ENCODE measurements around the gene SYNE2.

SYNE2 gene

DNA sequence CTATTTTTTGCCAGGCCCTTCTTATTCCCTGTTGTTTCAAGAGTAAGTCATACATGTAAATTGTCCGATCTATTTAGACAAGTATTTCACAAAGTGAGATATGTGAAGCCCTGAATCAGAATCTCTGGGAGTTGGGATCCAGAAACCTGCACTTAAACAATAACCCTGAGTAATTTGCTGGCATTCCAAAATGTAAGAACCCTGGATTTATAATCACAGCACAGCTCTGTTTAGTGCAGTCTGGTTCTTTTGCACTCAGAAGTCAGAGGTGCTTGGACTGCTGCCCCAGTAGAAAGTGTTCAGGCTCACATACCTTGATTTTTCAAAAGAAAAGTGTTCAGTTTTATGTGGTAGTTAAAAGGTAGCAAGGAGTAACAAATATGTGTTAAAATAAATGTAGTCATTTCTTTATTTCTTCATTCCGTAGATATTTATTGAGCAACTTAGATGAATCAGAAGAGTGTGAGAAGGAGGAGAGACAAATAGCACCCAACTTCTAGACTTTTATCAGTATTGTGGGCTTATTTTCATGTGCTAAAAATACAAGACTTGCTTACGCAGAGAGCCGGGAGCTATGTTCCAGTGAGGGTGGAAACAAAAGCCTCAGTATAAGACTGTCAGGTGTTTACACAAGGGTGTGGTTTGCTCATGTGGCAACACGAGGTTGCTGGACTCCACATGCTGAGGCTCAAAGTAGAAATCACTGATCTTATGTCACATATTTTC is 70.1 kb downstream of the SYNE2 start:
- Mint-ChIP-seq H3K27ac (peak overlapping the region; percentile 8), H3K4me1 (peaks cover 21% of the 10 kb centered on the region), H3K36me3 (peaks cover 21% of the 10 kb centered on the region), H3K27me3 (no peaks in the 10 kb centered on the region), H3K4me3 (no peak overlapping the region), H3K9me3 (no peaks in the 10 kb centered on the region)

GRCh38 chr14:63923422-63923752 is 70.6 kb downstream of the SYNE2 start:
- Mint-ChIP-seq H3K27ac (no peak overlapping the region), H3K4me1 (peaks cover 23% of the 10 kb centered on the region), H3K4me3 (no peak overlapping the region), H3K9me3 (no peaks in the 10 kb centered on the region), H3K36me3 (peaks cover 25% of the 10 kb centered on the region), H3K27me3 (no peaks in the 10 kb centered on the region)

GRCh38 chr14:63924375-63924774 is 71.6 kb downstream of the SYNE2 start:
- H3K36me3 Mint-ChIP-seq: peaks cover 26% of the 10 kb centered on the region
- H3K27me3 Mint-ChIP-seq: no peaks in the 10 kb centered on the region
- H3K4me1 Mint-ChIP-seq: peaks cover 23% of the 10 kb centered on the region
- no peak overlapping the region for H3K4me3 Mint-ChIP-seq
- H3K27ac Mint-ChIP-seq: no peak overlapping the region
- no peaks in the 10 kb centered on the region for H3K9me3 Mint-ChIP-seq

DNA sequence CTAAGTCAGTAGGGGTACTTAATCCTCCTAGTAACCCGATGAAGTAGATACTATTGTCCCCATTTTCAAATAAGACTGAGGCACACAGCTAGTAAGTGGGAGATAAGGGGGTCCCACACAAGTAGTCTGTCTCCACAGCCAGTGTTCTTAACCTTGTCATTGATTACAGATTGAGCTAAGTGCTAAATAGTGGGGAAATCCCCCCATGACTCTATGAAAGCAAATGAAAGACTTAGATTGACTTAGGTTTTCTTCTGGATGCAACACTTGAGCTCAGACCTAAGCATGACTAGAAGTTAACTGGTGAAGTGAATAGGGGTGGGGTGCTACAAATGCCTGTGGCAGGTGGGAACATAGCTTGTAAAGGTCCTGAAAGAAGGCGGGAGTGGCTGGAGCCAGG is 73.8 kb downstream of the SYNE2 start:
- no peaks in the 10 kb centered on the region for H3K9me3 Mint-ChIP-seq
- peaks cover 26% of the 10 kb centered on the region for H3K36me3 Mint-ChIP-seq
- no peak overlapping the region for H3K4me3 Mint-ChIP-seq

DNA sequence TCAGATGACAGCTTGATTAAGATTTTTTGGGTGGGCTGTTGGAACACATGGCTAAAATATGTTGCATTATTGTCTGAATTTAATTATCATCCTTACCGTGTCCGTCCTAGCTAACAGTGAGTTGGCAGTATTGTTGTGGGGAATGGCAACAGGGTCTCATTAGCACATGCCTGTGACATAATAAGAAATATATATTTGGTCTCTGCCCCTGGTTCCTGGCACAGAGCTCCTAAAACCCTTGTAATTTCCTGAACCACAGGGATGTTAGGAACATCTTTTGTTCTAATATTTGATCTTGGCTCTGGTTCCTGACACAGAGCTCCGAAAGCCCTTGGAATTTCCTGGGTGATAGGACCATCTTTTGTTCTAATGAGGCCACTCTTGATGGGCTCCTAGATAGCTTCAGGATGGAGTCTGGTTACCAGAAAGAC is 76.0 kb downstream of the SYNE2 start:
- Mint-ChIP-seq H3K36me3 (peaks cover 21% of the 10 kb centered on the region), H3K27me3 (no peaks in the 10 kb centered on the region), H3K4me3 (no peak overlapping the region), H3K4me1 (peaks cover 31% of the 10 kb centered on the region), H3K9me3 (no peaks in the 10 kb centered on the region), H3K27ac (no peak overlapping the region)

More for the DNA sequence above, 73.8 kb downstream of the SYNE2 start:
- peak overlapping the region; percentile 39 for H3K27ac Mint-ChIP-seq
- H3K4me1 Mint-ChIP-seq: peaks cover 25% of the 10 kb centered on the region
- H3K27me3 Mint-ChIP-seq: no peaks in the 10 kb centered on the region

DNA sequence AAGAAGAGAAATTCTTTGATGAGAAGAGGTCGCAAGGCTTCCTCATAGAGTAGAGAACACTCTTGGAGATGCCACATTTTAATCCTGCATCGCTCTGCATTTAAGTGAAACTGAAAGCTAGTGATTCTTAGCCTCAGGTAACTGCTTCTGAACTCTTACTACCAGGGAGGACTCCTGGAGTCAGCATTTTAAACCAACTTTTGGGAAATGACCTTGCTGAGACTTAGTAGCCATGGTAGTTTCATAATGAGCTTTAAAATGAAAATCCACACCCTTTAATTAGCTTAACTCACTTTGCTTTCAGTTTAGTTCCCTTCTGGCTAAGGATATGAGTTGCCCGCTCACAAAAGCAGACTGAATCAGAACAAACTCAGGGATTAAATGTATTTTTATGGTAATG is 80.3 kb downstream of the SYNE2 start:
- Mint-ChIP-seq H3K9me3 (no peaks in the 10 kb centered on the region), H3K4me3 (peak overlapping the region; percentile 75), H3K36me3 (peaks cover 7% of the 10 kb centered on the region), H3K27me3 (no peaks in the 10 kb centered on the region), H3K27ac (peak overlapping the region; percentile 88), H3K4me1 (peaks cover 30% of the 10 kb centered on the region)

DNA sequence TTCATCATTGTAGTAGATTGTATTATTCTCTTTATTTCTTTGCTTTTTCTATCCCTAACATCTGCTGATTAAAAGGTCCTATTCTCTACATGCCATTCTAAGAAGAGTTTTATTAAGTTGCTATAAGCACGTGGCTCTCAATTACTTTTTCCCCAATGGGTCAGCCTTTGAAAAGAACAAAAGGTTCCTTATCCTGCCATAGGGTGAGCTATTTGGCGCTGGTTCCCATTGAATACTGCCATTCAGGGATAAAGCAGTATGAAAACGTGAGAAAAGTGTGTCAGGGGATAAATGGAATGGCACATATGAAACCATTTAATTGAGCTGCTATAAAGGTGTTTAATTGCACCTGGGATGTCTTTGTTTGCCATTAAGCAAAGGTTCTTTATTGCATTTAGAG is 80.9 kb downstream of the SYNE2 start:
- Mint-ChIP-seq H3K27me3 (no peaks in the 10 kb centered on the region), H3K36me3 (peaks cover 2% of the 10 kb centered on the region), H3K27ac (peak overlapping the region; percentile 14), H3K9me3 (no peaks in the 10 kb centered on the region), H3K4me3 (no peak overlapping the region), H3K4me1 (peaks cover 30% of the 10 kb centered on the region)

- H3K27me3 Mint-ChIP-seq: no peaks in the 10 kb centered on the region
- H3K4me3 Mint-ChIP-seq: no peak overlapping the region
- H3K9me3 Mint-ChIP-seq: no peaks in the 10 kb centered on the region
- peaks cover 46% of the 10 kb centered on the region for H3K4me1 Mint-ChIP-seq
- peaks cover 2% of the 10 kb centered on the region for H3K36me3 Mint-ChIP-seq
- H3K27ac Mint-ChIP-seq: no peak overlapping the region
Measured at GRCh38 chr14:63938198-63939005, 85.6 kb downstream of the SYNE2 start.

DNA sequence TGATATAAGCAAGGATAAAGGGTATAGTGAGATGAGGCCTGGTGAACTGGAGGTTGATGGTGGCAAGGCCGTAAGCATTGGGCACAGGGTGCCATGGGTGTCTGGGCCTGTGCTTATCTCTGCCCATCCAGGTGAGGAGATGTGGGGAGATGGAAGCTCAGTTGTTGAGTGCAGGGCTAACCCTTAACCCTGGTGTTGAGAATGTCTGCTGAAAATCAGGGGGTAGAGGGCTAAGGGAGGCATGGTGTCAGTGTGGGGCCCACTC is 86.1 kb downstream of the SYNE2 start:
- no peaks in the 10 kb centered on the region for H3K27me3 Mint-ChIP-seq
- H3K27ac Mint-ChIP-seq: no peak overlapping the region
- no peaks in the 10 kb centered on the region for H3K9me3 Mint-ChIP-seq
- peaks cover 43% of the 10 kb centered on the region for H3K4me1 Mint-ChIP-seq
- no peak overlapping the region for H3K4me3 Mint-ChIP-seq
- H3K36me3 Mint-ChIP-seq: peaks cover 2% of the 10 kb centered on the region

- Mint-ChIP-seq H3K27ac (peak overlapping the region; percentile 92), H3K36me3 (peaks cover 2% of the 10 kb centered on the region), H3K27me3 (no peaks in the 10 kb centered on the region), H3K4me1 (peaks cover 34% of the 10 kb centered on the region), H3K9me3 (no peaks in the 10 kb centered on the region), H3K4me3 (peak overlapping the region; percentile 40)
Measured at GRCh38 chr14:63940387-63940786, 87.6 kb downstream of the SYNE2 start.

DNA sequence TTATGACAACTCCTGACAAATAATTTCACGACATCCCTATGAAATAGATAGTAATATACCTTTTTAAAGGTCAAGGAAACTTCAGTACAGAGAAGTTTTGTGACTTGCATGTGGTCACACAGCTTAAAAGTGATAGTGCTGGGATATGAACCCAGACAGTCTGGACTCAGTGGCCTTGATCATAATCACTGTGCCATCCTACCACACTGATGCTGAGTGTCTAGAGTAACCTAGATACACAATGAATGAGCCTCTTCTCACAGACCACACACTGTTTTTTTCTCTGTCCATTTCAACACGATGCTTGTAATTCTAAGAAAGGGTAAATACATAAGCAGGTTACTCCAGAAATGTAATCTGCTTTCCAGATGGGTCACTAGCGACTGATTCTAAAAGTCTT is 88.2 kb downstream of the SYNE2 start:
- Mint-ChIP-seq H3K27me3 (no peaks in the 10 kb centered on the region), H3K4me3 (peak overlapping the region; percentile 50), H3K9me3 (no peaks in the 10 kb centered on the region), H3K27ac (peak overlapping the region; percentile 79), H3K4me1 (peaks cover 34% of the 10 kb centered on the region), H3K36me3 (peaks cover 2% of the 10 kb centered on the region)

DNA sequence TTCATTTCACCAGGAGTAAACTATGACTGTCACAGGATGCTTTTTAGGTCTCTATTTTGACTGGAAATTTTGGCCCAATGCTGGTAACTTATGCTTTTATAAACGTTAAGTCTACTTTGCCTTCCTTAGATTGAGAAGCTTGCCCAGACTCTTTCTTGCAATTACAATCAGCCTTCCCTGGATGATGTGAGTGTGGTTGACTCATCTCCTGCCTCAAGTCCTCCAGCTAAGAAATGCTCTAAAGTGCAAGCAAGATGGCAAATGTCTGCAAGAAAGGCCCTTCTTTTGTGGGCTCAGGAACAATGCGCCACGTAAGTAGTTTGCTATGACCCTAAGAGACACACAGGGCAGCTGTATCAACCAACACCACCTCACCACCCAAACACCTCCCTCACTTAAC is 96.9 kb downstream of the SYNE2 start:
- no peaks in the 10 kb centered on the region for H3K9me3 Mint-ChIP-seq
- peaks cover 9% of the 10 kb centered on the region for H3K4me1 Mint-ChIP-seq
- H3K36me3 Mint-ChIP-seq: peaks cover 17% of the 10 kb centered on the region
- H3K27me3 Mint-ChIP-seq: no peaks in the 10 kb centered on the region
- no peak overlapping the region for H3K27ac Mint-ChIP-seq
- no peak overlapping the region for H3K4me3 Mint-ChIP-seq

- Mint-ChIP-seq H3K4me3 (no peak overlapping the region), H3K4me1 (peaks cover 9% of the 10 kb centered on the region), H3K36me3 (peaks cover 22% of the 10 kb centered on the region), H3K27me3 (no peaks in the 10 kb centered on the region), H3K27ac (no peak overlapping the region), H3K9me3 (no peaks in the 10 kb centered on the region)
Measured at GRCh38 chr14:63951021-63951420, 98.2 kb downstream of the SYNE2 start.

DNA sequence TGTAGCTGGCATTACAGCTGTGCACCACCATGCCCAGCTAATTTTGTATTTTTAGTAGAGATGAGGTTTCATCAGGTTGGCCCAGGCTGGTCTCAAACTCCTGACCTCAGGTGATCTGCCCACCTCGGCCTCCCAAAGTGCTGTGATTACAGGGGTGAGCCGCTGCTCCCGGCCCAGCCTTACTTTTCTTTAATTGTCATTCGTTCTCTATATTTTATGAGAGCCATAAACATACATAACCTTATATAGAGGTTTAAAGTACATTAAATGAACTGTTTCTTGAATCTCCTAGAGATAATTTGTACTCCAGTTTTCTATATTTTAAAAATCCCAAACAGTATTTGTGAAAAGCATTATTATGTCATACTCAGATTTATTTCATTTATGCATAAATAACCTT is 98.6 kb downstream of the SYNE2 start:
- Mint-ChIP-seq H3K36me3 (peaks cover 22% of the 10 kb centered on the region), H3K27me3 (no peaks in the 10 kb centered on the region), H3K9me3 (no peaks in the 10 kb centered on the region), H3K27ac (no peak overlapping the region), H3K4me1 (peaks cover 9% of the 10 kb centered on the region), H3K4me3 (no peak overlapping the region)

- Mint-ChIP-seq H3K27ac (peak overlapping the region; percentile 61), H3K4me3 (no peak overlapping the region), H3K27me3 (no peaks in the 10 kb centered on the region), H3K9me3 (no peaks in the 10 kb centered on the region), H3K4me1 (peaks cover 9% of the 10 kb centered on the region), H3K36me3 (peaks cover 22% of the 10 kb centered on the region)
Measured at GRCh38 chr14:63952053-63952932, 99.5 kb downstream of the SYNE2 start.
